ENCODE results near the gene DDX60. TPM values are rescaled to one million over a fixed set of nuclear protein-coding genes. Genes with fewer than 3 reads are reported as not detected.
"Not testable (repeated sequence)": the region's sequence is repeated elsewhere in the genome, so short reads cannot be mapped to it uniquely, and the experiment has no call there.

Gene DDX60
- total RNA-seq, 4 donors from 2014 or later, result 13.7 to 23.3 (median 17.4) TPM

GRCh38 chr4:168240821-168241220, 77.7 kb downstream of the DDX60 start:
- Histone ChIP-seq H3K9me3 (peaks cover 0 to 10% (median 2%) of the 10 kb centered on the region in 4 donors), H3K4me1 (no peaks in the 10 kb centered on the region), H3K4me3 (no peak overlapping the region), H3K27ac (no peak overlapping the region), H3K36me3 (peaks cover 0 to 28% (median 0%) of the 10 kb centered on the region in 3 donors), H3K27me3 (no peaks in the 10 kb centered on the region)
- DNase-seq, result no peak
- no peak for TF ChIP-seq POLR2A (IDR thresholded peaks at IDR 0.05)
- TF ChIP-seq CTCF (IDR thresholded peaks at IDR 0.05), result no peak

GRCh38 chr4:168221301-168221700, 97.3 kb downstream of the DDX60 start:
- no peak for TF ChIP-seq POLR2A (IDR thresholded peaks at IDR 0.05)
- TF ChIP-seq CTCF (IDR thresholded peaks at IDR 0.05), result no peak
- no peaks in the 10 kb centered on the region for H3K27me3 ChIP-seq
- no peaks in the 10 kb centered on the region for H3K9me3 ChIP-seq
- no peak overlapping the region for H3K4me3 ChIP-seq
- no peak overlapping the region for H3K27ac ChIP-seq
- no peak for DNase-seq
- peaks cover 0 to 27% (median 0%) of the 10 kb centered on the region in 3 donors for H3K36me3 ChIP-seq
- H3K4me1 ChIP-seq, result no peaks in the 10 kb centered on the region

GRCh38 chr4:168220893-168221292, 97.7 kb downstream of the DDX60 start:
- no peak for DNase-seq
- Histone ChIP-seq H3K36me3 (peaks cover 0 to 29% (median 0%) of the 10 kb centered on the region in 3 donors), H3K27me3 (no peaks in the 10 kb centered on the region), H3K9me3 (no peaks in the 10 kb centered on the region), H3K27ac (no peak overlapping the region), H3K4me1 (no peaks in the 10 kb centered on the region), H3K4me3 (no peak overlapping the region)
- TF ChIP-seq CTCF (IDR thresholded peaks at IDR 0.05) (no peak), POLR2A (IDR thresholded peaks at IDR 0.05) (no peak)

- H3K4me1 ChIP-seq, result no peaks in the 10 kb centered on the region
- DNase-seq, result no peak
- TF ChIP-seq CTCF (IDR thresholded peaks at IDR 0.05) (no peak), POLR2A (IDR thresholded peaks at IDR 0.05) (no peak)
- peaks cover 0 to 29% (median 0%) of the 10 kb centered on the region in 3 donors for H3K36me3 ChIP-seq
- no peaks in the 10 kb centered on the region for H3K27me3 ChIP-seq
- no peaks in the 10 kb centered on the region for H3K9me3 ChIP-seq
- no peak overlapping the region for H3K27ac ChIP-seq
- H3K4me3 ChIP-seq, result no peak overlapping the region
These were observed 99.9 kb downstream of the DDX60 start for GRCh38 chr4:168218645-168219044.

- H3K27me3 ChIP-seq, H3K4me1 ChIP-seq, H3K4me3 ChIP-seq, H3K9me3 ChIP-seq, DNase-seq, H3K27ac ChIP-seq: not testable (repeated sequence)
- H3K36me3 ChIP-seq, result peaks cover 0 to 18% (median 0%) of the 10 kb centered on the region in 3 donors
These were observed 105.0 kb downstream of the DDX60 start for GRCh38 chr4:168213511-168213910.

- Histone ChIP-seq H3K27me3 (no peaks in the 10 kb centered on the region), H3K27ac (no peak overlapping the region), H3K9me3 (no peaks in the 10 kb centered on the region), H3K4me3 (no peak overlapping the region), H3K36me3 (peaks cover 0 to 15% (median 0%) of the 10 kb centered on the region in 3 donors), H3K4me1 (no peaks in the 10 kb centered on the region)
- TF ChIP-seq CTCF (IDR thresholded peaks at IDR 0.05) (no peak), POLR2A (IDR thresholded peaks at IDR 0.05) (no peak)
- DNase-seq, result no peak
These were observed 105.9 kb downstream of the DDX60 start for GRCh38 chr4:168212656-168213055.
